ENCODE results near the gene OSBPL10.

Gene OSBPL10

DNA sequence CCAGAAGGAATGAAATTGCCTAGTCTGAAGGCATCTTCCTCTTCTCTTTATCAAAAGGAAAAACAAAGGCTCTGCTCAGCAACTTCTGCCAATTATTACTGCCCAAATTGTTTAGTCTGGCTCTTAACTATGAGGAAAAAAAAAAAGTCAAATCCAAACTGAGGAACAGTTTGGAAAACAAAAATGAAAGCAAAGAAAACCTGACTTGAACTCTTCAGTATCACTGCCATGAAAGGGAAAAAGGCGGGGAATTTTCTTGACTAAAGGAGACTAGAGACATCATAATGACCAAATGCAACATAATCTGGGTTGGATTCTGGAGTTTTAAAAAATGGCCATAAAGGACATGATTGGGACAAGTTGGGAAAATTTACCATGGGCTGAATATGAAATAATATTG is 292.1 kb downstream of the OSBPL10 start:
- TF ChIP-seq, protein P1, sequence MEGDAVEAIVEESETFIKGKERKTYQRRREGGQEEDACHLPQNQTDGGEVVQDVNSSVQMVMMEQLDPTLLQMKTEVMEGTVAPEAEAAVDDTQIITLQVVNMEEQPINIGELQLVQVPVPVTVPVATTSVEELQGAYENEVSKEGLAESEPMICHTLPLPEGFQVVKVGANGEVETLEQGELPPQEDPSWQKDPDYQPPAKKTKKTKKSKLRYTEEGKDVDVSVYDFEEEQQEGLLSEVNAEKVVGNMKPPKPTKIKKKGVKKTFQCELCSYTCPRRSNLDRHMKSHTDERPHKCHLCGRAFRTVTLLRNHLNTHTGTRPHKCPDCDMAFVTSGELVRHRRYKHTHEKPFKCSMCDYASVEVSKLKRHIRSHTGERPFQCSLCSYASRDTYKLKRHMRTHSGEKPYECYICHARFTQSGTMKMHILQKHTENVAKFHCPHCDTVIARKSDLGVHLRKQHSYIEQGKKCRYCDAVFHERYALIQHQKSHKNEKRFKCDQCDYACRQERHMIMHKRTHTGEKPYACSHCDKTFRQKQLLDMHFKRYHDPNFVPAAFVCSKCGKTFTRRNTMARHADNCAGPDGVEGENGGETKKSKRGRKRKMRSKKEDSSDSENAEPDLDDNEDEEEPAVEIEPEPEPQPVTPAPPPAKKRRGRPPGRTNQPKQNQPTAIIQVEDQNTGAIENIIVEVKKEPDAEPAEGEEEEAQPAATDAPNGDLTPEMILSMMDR (IDR thresholded peaks at IDR 0.05; ENCODE audit: low read depth, low read length, missing control alignments) = no peak
- H3K4me3 ChIP-seq (replicated peaks; ENCODE audit: low read depth, low read length) = no peak overlapping the region

DNA sequence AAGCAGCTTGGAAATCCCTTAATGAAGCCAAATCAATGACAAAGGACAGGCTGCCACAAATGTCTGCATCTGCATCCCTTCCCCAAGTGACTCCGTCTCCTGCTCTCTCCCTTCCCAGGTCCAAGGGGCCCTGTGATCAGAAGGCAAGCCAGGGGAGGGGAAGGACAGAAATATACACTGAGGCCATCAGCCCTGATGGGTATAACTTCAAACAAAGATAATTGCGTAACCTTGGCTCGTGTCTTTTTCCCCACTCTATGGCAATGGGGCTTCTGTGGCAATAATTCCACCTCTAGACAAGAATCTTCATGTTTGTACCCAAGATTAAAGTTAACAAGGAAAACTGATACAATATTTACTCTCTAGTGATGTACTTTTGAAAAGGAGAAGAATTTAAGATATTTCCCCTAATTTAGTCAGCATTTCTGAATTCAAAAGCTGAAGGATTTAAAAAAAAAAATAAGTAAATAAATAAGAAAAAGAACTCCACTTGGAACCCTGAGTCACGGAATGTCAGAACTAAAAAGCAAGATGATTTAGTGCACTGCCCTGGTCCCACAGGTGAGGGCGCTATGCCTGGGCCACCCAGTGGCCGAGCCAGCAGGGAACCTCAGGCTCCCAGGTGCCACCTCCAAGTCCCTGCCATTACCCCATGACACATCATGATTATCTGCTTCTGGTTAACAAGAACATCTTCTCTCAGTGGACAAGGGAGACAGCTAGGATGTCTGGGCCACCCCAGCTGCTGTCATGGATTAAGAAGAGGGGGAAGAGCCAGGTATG is 293.9 kb downstream of the OSBPL10 start:
- DNase-seq (ENCODE audit: extremely low read depth, low read depth) = no peak
- no peak overlapping the region for H3K4me3 ChIP-seq (replicated peaks; ENCODE audit: low read depth, low read length)
- TF ChIP-seq, protein P1 (IDR thresholded peaks at IDR 0.05; ENCODE audit: low read depth, low read length, missing control alignments) = no peak

More for the DNA sequence above, 292.1 kb downstream of the OSBPL10 start:
- DNase-seq (ENCODE audit: extremely low read depth, low read depth) = no peak

DNA sequence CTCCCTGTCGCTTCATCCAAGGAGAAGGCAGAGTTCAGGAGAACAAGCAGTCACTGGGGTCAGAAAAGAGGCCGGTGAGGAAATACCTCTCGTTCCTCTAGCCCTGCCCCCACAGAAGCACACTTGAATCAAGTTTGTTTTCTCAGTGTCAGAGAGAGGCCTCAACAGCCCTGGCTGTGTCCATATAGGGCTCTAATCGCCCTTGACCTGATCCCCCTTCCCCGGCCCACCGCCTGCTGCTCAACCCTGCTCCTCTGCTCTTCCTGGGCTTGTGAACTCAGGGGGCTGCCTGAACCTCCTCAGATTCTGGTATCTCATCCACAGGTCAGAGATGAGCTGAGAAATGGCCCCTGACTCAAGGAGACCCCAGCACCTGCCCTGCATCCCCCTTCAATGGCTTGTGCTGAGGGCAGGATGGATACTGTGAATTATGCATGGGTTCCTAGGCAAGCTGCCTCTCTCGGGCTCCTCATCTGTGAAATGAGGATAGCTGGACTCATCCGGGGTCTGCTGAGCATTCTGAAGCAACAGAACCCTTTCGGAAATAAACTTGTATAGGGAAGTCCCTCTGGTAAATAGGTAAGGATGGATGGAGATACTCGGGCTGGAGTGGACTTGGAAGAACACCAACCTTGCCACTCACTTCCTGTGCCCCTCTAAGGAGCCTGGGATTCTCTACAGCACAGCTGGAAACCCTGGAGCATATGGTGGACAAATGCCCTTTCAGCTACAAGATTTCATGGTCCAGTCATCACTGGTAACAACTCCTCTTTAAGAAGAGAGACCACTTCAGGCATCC is 300.8 kb downstream of the OSBPL10 start:
- no peak overlapping the region for H3K4me3 ChIP-seq (replicated peaks; ENCODE audit: low read depth, low read length)
- TF ChIP-seq, protein P1 (IDR thresholded peaks at IDR 0.05; ENCODE audit: low read depth, low read length, missing control alignments) = no peak
- DNase-seq (ENCODE audit: extremely low read depth, low read depth) = no peak

DNA sequence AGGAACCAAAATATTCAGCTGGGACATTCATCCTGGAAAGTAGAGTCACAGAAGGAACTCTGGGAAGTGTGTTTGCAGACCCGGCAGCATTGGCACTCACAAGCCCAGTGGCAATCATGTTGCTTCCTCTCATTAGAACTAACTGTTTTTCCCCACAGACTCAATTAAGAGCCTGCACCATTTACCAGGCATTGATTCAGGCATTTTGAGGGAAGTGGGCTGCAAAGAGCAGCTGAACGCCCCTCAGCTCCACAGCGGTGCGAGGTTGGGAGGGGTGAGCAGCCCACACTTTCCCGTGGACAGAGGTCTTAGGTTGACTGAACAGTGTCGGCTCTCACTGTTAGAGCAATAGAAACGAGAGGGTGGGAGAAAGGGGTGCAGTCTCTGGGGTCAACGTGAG is 304.5 kb downstream of the OSBPL10 start:
- no peak for DNase-seq (ENCODE audit: extremely low read depth, low read depth)
- H3K4me3 ChIP-seq (replicated peaks; ENCODE audit: low read depth, low read length) = no peak overlapping the region
- TF ChIP-seq, protein P1 (IDR thresholded peaks at IDR 0.05; ENCODE audit: low read depth, low read length, missing control alignments) = no peak

DNA sequence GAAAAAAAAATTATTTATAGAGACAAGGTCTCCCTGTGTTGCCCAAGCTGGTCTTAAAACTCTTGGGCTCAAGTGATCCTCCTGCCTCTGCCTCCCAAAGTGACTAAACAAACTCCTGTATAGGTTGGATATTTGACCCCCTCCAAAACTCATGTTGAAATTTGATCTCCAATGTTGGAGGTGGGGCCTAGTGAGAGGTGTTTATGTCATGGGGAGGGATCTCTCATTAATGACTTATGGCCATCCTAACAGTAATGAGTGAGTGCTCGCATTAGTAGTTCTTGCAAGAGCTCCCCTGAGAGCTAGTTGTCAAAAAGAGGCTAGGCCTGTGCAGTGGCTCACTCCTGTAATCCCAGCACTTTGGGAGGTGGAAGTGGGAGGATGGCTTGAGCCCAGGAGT is 307.1 kb downstream of the OSBPL10 start:
- DNase-seq (ENCODE audit: extremely low read depth, low read depth) = no peak
- no peak overlapping the region for H3K4me3 ChIP-seq (replicated peaks; ENCODE audit: low read depth, low read length)
- TF ChIP-seq, protein P1 (IDR thresholded peaks at IDR 0.05; ENCODE audit: low read depth, low read length, missing control alignments) = no peak

DNA sequence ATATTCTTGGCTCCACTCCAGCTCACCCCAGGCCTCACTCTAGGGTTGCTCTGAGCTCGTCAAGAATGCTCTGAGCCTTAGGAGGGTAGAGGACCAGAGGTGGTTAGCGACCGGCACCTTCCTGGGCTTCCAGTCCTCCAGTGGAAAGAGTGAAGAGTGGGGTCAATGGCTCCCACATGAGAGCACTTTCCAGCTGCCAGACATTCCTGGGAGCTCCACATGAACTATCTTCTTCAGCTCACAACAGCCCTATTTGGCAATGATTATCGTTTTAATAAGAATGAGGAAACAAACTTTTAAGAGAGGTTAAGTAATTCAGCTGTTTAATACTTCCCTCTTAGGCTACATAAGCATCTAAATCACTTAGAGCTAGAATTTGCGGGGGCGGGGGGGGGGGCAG is 309.1 kb downstream of the OSBPL10 start:
- no peak for DNase-seq (ENCODE audit: extremely low read depth, low read depth)
- TF ChIP-seq, protein P1 (IDR thresholded peaks at IDR 0.05; ENCODE audit: low read depth, low read length, missing control alignments) = no peak
- no peak overlapping the region for H3K4me3 ChIP-seq (replicated peaks; ENCODE audit: low read depth, low read length)

Measured in HFF-Myc (cell line).